Tibial nerve (tissue), 3 donors: ENCODE results near the gene CXXC5.

Experiments
- CTCF ChIP-seq, 5 experiments: fragments of 200-600 bp in 3 of 5; fragments of 450-650 bp in 2 of 5; sonication (generic) in 3 of 5; IDR thresholded peaks; one replicate each; pipeline ENCODE4 v1.5.1; 2016 to 2019; ENCODE audit warnings: antibody characterized with exemption in 5 of 5, mild to moderate bottlenecking in 3 of 5, moderate library complexity in 2 of 5
- POLR2A ChIP-seq, 2 donors: fragments of 450-650 bp; IDR thresholded peaks; one replicate each; pipeline ENCODE4 v1.6.1; 2017; ENCODE audit warnings: antibody characterized with exemption in 2 of 2, mild to moderate bottlenecking in 2 of 2, moderate library complexity in 2 of 2

- no peak for TF ChIP-seq CTCF (IDR thresholded peaks at IDR 0.05)
- no peak for TF ChIP-seq POLR2A (IDR thresholded peaks at IDR 0.05)
Measured at GRCh38 chr5:139692148-139692547, 44.0 kb downstream of the CXXC5 start.
